GM18909 (cell line): ENCODE measurements around the gene PSMD5.

Experiments
- ATAC-seq: cut with Tn5 transposase; IDR thresholded peaks from one replicate; pipeline ENCODE4 v1.9.1; 2021; ENCODE audit warnings: mild to moderate bottlenecking; ENCODE audit not compliant: unreplicated experiment, poor library complexity

Gene PSMD5

DNA sequence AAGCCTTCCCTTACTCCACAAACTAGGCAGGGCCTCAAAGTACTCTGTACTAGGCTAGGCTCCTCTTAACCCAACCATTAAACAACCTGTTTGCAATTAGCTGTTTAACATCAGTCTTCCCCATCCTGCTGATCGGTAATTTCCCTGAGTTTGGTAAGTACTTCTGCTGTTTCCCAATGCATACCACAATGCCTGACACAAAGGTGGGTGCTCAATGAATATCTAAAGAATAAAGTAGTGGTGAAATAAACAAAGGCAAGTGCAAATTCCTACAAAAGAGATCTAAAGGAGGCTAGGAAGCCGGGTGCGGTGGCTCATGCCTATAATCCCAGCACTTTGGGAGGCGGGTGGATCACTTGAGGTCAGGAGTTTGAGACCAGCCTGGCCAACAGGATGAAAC is 74.5 kb downstream of the PSMD5 start:
- ATAC-seq, result no peak

GRCh38 chr9:120767451-120767850 is 75.3 kb downstream of the PSMD5 start:
- ATAC-seq, result no peak
